ENCODE data around the gene TESK1.
A peak's percentile ranks its signal among the peaks of the same experiment; 100 is the strongest.

Gene TESK1

DNA sequence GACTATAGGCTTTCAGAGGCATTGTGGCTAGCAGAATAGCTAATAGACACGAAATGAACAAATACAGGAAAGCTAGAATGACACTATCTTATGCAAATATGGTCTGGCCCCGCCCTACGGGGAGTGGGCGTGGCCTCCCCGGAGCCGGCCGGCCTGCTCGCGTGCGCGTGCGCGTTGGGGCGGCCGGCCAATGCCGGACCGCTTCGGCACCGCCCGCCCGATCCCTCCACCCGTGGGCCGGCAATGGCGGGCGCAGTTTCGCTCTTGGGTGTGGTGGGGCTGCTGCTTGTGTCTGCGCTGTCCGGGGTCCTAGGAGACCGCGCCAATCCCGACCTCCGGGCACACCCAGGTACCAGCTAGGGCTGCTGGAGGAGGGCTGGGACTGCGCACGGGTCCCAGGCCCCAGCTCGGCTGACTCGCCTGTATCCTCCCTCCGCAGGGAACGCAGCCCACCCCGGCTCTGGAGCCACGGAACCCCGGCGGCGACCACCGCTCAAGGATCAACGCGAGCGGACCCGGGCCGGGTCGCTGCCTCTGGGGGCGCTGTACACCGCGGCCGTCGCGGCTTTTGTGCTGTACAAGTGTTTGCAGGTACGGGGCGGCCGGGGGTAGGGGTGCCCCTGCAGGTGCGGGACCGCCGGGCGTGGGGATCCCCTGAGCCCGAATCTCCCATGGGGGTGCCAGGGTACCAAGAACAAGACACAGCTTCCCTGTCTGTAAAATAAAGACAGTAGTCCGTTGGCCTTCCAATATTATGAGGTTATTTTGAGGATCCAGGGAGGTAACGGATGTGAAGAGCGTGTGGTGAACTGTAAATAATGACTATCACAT, 53.3 kb downstream of the TESK1 start, which contains the start of gene CCDC107:
Gene CCDC107 (plus strand): TSS at position 156 of the 831 bp plus-strand sequence. CDS start 88 bp downstream, at position 244.
- DNase-seq (ENCODE audit: low spot score) = peak; percentile 96
- in situ Hi-C loops (cut with MboI; ENCODE audit: low pct_unique_long_range_greater_than_20kb, low sequenced_read_pairs, unreplicated experiment) = no loop called here
- TF ChIP-seq, protein P1, sequence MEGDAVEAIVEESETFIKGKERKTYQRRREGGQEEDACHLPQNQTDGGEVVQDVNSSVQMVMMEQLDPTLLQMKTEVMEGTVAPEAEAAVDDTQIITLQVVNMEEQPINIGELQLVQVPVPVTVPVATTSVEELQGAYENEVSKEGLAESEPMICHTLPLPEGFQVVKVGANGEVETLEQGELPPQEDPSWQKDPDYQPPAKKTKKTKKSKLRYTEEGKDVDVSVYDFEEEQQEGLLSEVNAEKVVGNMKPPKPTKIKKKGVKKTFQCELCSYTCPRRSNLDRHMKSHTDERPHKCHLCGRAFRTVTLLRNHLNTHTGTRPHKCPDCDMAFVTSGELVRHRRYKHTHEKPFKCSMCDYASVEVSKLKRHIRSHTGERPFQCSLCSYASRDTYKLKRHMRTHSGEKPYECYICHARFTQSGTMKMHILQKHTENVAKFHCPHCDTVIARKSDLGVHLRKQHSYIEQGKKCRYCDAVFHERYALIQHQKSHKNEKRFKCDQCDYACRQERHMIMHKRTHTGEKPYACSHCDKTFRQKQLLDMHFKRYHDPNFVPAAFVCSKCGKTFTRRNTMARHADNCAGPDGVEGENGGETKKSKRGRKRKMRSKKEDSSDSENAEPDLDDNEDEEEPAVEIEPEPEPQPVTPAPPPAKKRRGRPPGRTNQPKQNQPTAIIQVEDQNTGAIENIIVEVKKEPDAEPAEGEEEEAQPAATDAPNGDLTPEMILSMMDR (IDR thresholded peaks at IDR 0.05; ENCODE audit: extremely low read depth, insufficient read depth, missing control alignments) = peak; percentile 75

DNA sequence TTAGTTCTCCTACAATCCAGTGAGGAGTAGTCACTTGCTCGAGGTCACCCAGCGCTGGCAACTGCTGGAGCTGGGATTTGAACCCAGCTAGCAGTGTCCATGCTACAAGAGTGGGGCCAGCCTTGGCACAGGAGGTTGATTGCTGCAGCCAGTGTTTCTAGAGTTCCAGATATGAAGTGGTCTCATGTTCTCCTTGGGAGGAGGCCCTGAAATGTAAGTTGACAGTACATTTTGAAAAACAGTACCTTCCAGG, 53.8 kb downstream of the TESK1 start:
- in situ Hi-C loops (cut with MboI; ENCODE audit: low pct_unique_long_range_greater_than_20kb, low sequenced_read_pairs, unreplicated experiment) = no loop called here
- TF ChIP-seq, protein P1 (IDR thresholded peaks at IDR 0.05; ENCODE audit: extremely low read depth, insufficient read depth, missing control alignments) = no peak
- DNase-seq (ENCODE audit: low spot score) = no peak

DNA sequence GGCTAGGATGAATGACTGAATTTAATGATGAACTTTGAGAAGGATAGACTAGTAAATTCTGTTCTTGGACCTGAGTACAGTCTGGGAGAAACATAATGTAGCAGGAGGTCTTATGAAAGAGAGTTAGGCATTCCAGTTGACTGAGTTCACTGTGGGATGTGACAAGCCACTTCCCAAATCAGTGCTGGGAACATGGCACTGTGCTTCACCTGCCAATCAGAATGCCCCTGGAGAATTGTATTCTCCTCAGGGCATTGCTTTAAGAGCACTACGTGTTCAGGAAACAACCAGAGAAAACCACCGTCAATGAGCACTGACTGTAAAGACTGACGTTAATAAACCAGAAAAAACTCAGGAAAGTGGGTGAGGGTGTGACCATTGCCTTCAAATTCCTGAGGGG, 54.3 kb downstream of the TESK1 start:
- TF ChIP-seq, protein P1 (IDR thresholded peaks at IDR 0.05; ENCODE audit: extremely low read depth, insufficient read depth, missing control alignments) = no peak
- in situ Hi-C loops (cut with MboI; ENCODE audit: low pct_unique_long_range_greater_than_20kb, low sequenced_read_pairs, unreplicated experiment) = no loop called here
- no peak for DNase-seq (ENCODE audit: low spot score)

Measured in GM13977 (cell line).